Activated B cell treated with CpG ODN at 0.5 μM for 24 hours (primary cell): ENCODE results near the gene ZBTB18. TPM values are rescaled to one million over a fixed set of nuclear protein-coding genes. Genes with fewer than 3 reads are reported as not detected.
A peak's percentile ranks its signal among the peaks of the same experiment; 100 is the strongest.

Source experiments
- ATAC-seq: fragments of 200-7000 bp; cut with Tn5 transposase; one replicate; pipeline ENCODE4 v1.10.0; 2021; ENCODE audit warnings: low read depth, mild to moderate bottlenecking, moderate library complexity
- CTCF ChIA-PET: fragments of 350-600 bp; sonication (Branson Sonifier 250); formaldehyde crosslinking; loops from one replicate; lab custom pipeline; 2021; ENCODE audit warnings: antibody characterized with exemption; lab: Charles Lee
- POLR2A ChIA-PET: fragments of 350-600 bp; sonication (Branson Sonifier 250); formaldehyde crosslinking; loops from one replicate; lab custom pipeline; 2021; ENCODE audit warnings: antibody characterized with exemption; lab: Charles Lee
- DNase-seq: peaks from one replicate; pipeline ENCODE4 v3.0.0; 2022
- H3K27ac Mint-ChIP-seq: one replicate; pipeline ENCODE4 v1.8.0; 2020; ENCODE audit warnings: mixed read lengths
- H3K27me3 Mint-ChIP-seq: one replicate; pipeline ENCODE4 v1.8.0; 2021; ENCODE audit warnings: mixed read lengths
- H3K36me3 Mint-ChIP-seq: one replicate; pipeline ENCODE4 v1.8.0; 2021; ENCODE audit warnings: low read depth, mixed read lengths
- H3K4me1 Mint-ChIP-seq: one replicate; pipeline ENCODE4 v1.8.0; 2021; ENCODE audit warnings: mixed read lengths
- H3K4me3 Mint-ChIP-seq: one replicate; pipeline ENCODE4 v1.8.0; 2020; ENCODE audit warnings: mild to moderate bottlenecking, mixed read lengths
- H3K9me3 Mint-ChIP-seq: one replicate; pipeline ENCODE4 v1.8.0; 2020; ENCODE audit warnings: mixed read lengths
- intact Hi-C: fragments of 100-400 bp; cut with micrococcal nuclease; formaldehyde crosslinking; loops from one replicate; pipeline ENCODE4 v1.15.1; 2024
- total RNA-seq: library from RNA; stranded (reverse); gene quantifications from 2 replicates; pipeline ENCODE4 v1.2.3, GENCODE V29; 2022
- TF ChIP-seq, protein P1 (sequence below): fragments of 200-600 bp; IDR thresholded peaks from one replicate; pipeline ENCODE4 v1.8.0; 2022; ENCODE audit warnings: antibody characterized with exemption, mild to moderate bottlenecking

ZBTB18 gene
- total RNA-seq, 1 donor from 2014 or later, result 46.7 TPM

DNA sequence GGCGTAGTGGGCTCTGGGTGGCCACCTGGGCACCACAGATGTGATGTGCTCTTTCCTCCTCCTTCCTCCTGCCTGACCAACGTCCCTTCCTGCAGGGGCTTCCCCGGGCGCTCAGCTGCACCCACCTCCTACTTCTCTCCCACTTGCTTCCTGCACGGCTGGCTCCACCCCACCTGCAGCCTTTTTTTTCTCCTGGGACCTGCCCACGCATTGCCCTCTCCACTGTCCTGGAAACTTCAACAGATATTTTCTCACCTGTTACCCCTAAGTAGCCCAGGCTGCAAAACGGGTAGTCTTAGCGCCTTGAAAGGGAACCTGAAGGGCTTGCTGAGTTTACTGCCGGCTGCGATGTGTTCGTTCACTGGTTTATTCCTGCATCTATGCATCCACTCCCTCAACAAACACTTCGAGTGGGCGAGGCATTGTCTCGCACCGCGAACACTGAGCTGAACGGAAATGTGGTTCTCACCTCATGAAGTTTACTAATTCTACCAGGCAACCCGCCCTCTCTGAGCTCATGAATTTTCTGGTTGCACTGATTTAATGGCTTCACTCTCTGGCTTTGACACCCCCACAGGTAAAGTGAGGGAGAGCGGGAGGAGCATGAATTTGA, 23.6 kb downstream of the ZBTB18 start:
- ChIA-PET CTCF (interaction anchor here (1.0 kb wide), 1 partner anchor 23 kb away, joined by 7 read pairs; the partner anchor contains the start of gene ZBTB18), POLR2A (interaction anchor here (0.7 to 5.6 kb wide), 5 partner anchors 23 to 247 kb away, joined by 3 to 63 read pairs (median 13); partner anchors contain the start of gene ZBTB18)
- TF ChIP-seq, protein P1, sequence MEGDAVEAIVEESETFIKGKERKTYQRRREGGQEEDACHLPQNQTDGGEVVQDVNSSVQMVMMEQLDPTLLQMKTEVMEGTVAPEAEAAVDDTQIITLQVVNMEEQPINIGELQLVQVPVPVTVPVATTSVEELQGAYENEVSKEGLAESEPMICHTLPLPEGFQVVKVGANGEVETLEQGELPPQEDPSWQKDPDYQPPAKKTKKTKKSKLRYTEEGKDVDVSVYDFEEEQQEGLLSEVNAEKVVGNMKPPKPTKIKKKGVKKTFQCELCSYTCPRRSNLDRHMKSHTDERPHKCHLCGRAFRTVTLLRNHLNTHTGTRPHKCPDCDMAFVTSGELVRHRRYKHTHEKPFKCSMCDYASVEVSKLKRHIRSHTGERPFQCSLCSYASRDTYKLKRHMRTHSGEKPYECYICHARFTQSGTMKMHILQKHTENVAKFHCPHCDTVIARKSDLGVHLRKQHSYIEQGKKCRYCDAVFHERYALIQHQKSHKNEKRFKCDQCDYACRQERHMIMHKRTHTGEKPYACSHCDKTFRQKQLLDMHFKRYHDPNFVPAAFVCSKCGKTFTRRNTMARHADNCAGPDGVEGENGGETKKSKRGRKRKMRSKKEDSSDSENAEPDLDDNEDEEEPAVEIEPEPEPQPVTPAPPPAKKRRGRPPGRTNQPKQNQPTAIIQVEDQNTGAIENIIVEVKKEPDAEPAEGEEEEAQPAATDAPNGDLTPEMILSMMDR, result no peak
- Mint-ChIP-seq H3K4me1 (peaks cover 50% of the 10 kb centered on the region), H3K4me3 (peak overlapping the region; percentile 83), H3K27ac (peak overlapping the region; percentile 88), H3K9me3 (no peaks in the 10 kb centered on the region), H3K27me3 (no peaks in the 10 kb centered on the region), H3K36me3 (no peaks in the 10 kb centered on the region)
- DNase-seq (peak; percentile 34), ATAC-seq (peak; percentile 69)
- intact Hi-C loops, result loop anchor here (1.0 to 2.0 kb wide), 4 partner anchors 12 to 224 kb away; partner anchors contain the start of gene AKT3

DNA sequence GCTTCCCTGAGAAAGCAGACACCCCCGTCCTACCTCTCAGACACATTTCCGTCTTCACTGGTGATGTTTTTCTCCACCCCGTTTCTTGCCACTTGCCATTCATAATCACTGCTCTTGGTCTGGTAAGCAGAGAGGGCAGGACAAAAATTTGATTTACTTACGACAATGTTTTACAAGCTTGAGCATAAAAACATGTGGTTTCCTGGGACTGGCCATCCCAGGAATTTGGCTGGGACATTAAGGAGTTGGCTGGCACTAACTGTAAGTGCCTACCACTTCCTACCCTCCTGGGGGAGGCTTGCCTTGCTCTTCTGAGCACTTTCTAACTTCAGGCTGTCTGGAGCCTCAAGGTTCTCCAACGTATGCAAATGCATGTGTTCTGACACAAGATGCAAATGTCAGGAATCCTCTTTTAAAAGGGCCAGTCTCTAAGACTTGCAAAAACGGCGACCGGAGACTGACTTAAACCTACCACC, 24.2 kb downstream of the ZBTB18 start:
- peak overlapping the region; percentile 83 for H3K4me3 Mint-ChIP-seq
- peak; percentile 23 for ATAC-seq
- no peaks in the 10 kb centered on the region for H3K36me3 Mint-ChIP-seq
- DNase-seq, result no peak
- TF ChIP-seq, protein P1, result no peak
- H3K4me1 Mint-ChIP-seq, result peaks cover 50% of the 10 kb centered on the region
- no peaks in the 10 kb centered on the region for H3K27me3 Mint-ChIP-seq
- H3K9me3 Mint-ChIP-seq, result no peaks in the 10 kb centered on the region
- POLR2A ChIA-PET, result interaction anchor here (0.7 to 5.6 kb wide), 5 partner anchors 24 to 248 kb away, joined by 3 to 63 read pairs (median 13); partner anchors contain the start of gene ZBTB18
- peak overlapping the region; percentile 88 for H3K27ac Mint-ChIP-seq
- intact Hi-C loops, result loop anchor here (1.0 to 2.0 kb wide), 4 partner anchors 13 to 224 kb away; partner anchors contain the start of gene AKT3
- CTCF ChIA-PET, result interaction anchor here (1.0 kb wide), 1 partner anchor 24 kb away, joined by 7 read pairs; the partner anchor contains the start of gene ZBTB18

DNA sequence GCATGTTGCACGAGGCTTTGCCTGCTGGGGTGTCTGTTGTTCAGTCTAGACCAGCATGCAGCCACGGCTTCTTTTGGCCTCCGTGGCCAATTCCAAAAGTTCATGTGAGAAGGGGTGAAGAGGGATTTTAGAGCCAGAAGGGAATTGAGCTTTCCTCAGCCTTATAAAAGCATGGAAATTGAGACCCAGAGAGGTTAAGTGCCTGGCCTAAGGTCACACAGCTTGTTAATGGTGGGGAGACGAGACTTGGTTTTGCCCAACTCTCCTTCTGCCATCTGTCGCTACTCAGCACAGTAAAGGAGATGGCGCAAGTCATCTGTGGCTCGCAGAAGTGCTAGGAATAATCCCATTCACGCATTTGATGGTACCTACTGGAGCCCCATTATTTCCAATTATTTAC, 25.7 kb downstream of the ZBTB18 start:
- Mint-ChIP-seq H3K4me3 (no peak overlapping the region), H3K4me1 (peaks cover 50% of the 10 kb centered on the region), H3K27me3 (peaks cover 3% of the 10 kb centered on the region), H3K9me3 (no peaks in the 10 kb centered on the region), H3K36me3 (no peaks in the 10 kb centered on the region), H3K27ac (peak overlapping the region; percentile 65)
- ChIA-PET POLR2A (interaction anchor here (0.8 to 5.6 kb wide), 4 partner anchors 19 to 227 kb away, joined by 3 to 63 read pairs (median 30); partner anchors contain the start of genes AKT3 and ZBTB18), CTCF (interaction anchor here (0.7 to 1.2 kb wide), 2 partner anchors 733 to 734 kb away, joined by 3 read pairs; no protein-coding TSS in a partner anchor)
- intact Hi-C loops, result no loop called here
- no peak for ATAC-seq
- DNase-seq, result no peak
- TF ChIP-seq, protein P1, result no peak

DNA sequence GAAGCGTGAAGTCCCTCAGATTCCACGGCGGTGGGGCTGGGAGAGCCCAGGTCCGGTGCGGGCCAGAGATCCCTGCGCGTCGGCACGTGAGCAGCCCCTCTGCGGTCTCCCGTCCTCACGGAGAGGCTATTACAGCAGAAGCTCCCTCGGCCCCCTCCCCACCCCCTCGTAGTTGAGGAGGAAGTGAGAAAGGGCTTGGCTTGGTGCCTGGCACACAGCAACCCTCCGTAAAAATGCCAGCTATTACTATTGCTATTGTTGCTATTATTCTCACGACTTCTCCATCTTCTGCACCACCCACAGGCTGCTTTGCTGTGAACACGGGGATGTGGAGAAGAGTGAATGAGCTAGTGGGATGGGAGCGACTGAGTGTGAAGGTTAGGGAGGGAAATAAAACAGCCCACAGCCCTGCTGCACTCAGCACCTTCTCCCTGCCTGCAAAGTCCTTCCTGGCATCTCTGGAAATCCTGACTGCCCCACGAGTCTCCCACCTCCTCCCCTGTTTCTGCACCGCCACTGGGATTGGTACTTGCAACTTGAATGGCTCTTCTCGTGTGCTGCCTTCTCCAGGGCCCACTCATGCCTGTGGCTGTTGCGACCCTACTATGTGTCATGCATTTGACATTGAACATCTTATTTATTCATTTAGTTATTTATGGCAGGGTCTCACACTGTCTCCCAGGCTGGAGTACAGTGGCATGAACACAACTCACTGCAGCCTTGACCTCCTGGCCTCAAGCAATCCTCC, 26.6 kb downstream of the ZBTB18 start:
- no peaks in the 10 kb centered on the region for H3K36me3 Mint-ChIP-seq
- peak; percentile 66 for ATAC-seq
- H3K4me1 Mint-ChIP-seq, result peaks cover 50% of the 10 kb centered on the region
- DNase-seq, result peak; percentile 31
- ChIA-PET POLR2A (interaction anchor here (0.6 to 5.6 kb wide), 4 partner anchors 19 to 222 kb away, joined by 3 to 63 read pairs (median 30); partner anchors contain the start of gene ZBTB18), CTCF (interaction anchor here (0.6 to 1.2 kb wide), 4 partner anchors 8 to 734 kb away, joined by 3 to 4 read pairs (median 3); no protein-coding TSS in a partner anchor)
- peaks cover 10% of the 10 kb centered on the region for H3K27me3 Mint-ChIP-seq
- no peaks in the 10 kb centered on the region for H3K9me3 Mint-ChIP-seq
- peak overlapping the region; percentile 65 for H3K27ac Mint-ChIP-seq
- TF ChIP-seq, protein P1, result no peak
- peak overlapping the region; percentile 55 for H3K4me3 Mint-ChIP-seq
- intact Hi-C loops, result no loop called here
